Activated CD8-positive, alpha-beta memory T cell treated with anti-CD3 and anti-CD28 coated beads, Interleukin-2, amount 50 U/mL, for 48 hours (primary cell): Measurements from ENCODE around the gene LCTL.
"Not testable (repeated sequence)": the region's sequence is repeated elsewhere in the genome, so short reads cannot be mapped to it uniquely, and the experiment has no call there.

Experiments
- DNase-seq: peaks from one replicate; pipeline ENCODE4 v3.0.0-alpha.2; 2020

The LCTL gene

GRCh38 chr15:66564136-66565041 lies 1.4 kb downstream of the LCTL start:
- DNase-seq: peak; percentile 34

GRCh38 chr15:66563566-66564110 lies 2.2 kb downstream of the LCTL start:
- no peak for DNase-seq

GRCh38 chr15:66563126-66563525 lies 2.7 kb downstream of the LCTL start:
- DNase-seq: no peak

GRCh38 chr15:66560856-66561525 lies 4.8 kb downstream of the LCTL start:
- DNase-seq: no peak

GRCh38 chr15:66558271-66558670 lies 7.5 kb downstream of the LCTL start:
- no peak for DNase-seq

- DNase-seq: no peak
Measured at GRCh38 chr15:66555685-66556084, 10.1 kb downstream of the LCTL start.

GRCh38 chr15:66545255-66545654 lies 20.5 kb downstream of the LCTL start:
- DNase-seq: no peak

- DNase-seq: no peak
Measured at GRCh38 chr15:66542896-66543295, 22.9 kb downstream of the LCTL start.

- no peak for DNase-seq
Measured at GRCh38 chr15:66535056-66535455, 30.7 kb downstream of the LCTL start.

GRCh38 chr15:66524838-66525237 lies 41.0 kb downstream of the LCTL start:
- DNase-seq: no peak

GRCh38 chr15:66523926-66524325 lies 41.9 kb downstream of the LCTL start:
- no peak for DNase-seq

- no peak for DNase-seq
Measured at GRCh38 chr15:66515901-66516322, 49.9 kb downstream of the LCTL start.

- DNase-seq: no peak
Measured at GRCh38 chr15:66514586-66514985, 51.2 kb downstream of the LCTL start.

- no peak for DNase-seq
Measured at GRCh38 chr15:66508293-66508883, 57.4 kb downstream of the LCTL start.

GRCh38 chr15:66505818-66506217 lies 60.0 kb downstream of the LCTL start:
- DNase-seq: no peak

- no peak for DNase-seq
Measured at GRCh38 chr15:66505430-66505811, 60.4 kb downstream of the LCTL start.

- peak; percentile 91 for DNase-seq
Measured at GRCh38 chr15:66504563-66505429, 61.0 kb downstream of the LCTL start, which contains the start of the genes RPL4 and ZWILCH. Gene RPL4 (minus strand): TSS chr15:66504855. CDS start chr15:66504790, 65 bp downstream. Gene ZWILCH (plus strand): TSS chr15:66505326. CDS start chr15:66505339, 13 bp downstream.

GRCh38 chr15:66503780-66504562 lies 61.8 kb downstream of the LCTL start:
- no peak for DNase-seq

- DNase-seq: not testable (repeated sequence)
Measured at GRCh38 chr15:66503041-66503648, 62.7 kb downstream of the LCTL start.

- no peak for DNase-seq
Measured at GRCh38 chr15:66502491-66502890, 63.3 kb downstream of the LCTL start.

- DNase-seq: peak; percentile 48
Measured at GRCh38 chr15:66500346-66500745, 65.5 kb downstream of the LCTL start.
